SW480 (cell line): ENCODE results near the gene TEAD1.

Source experiments
- DNase-seq: peaks from one replicate; pipeline ENCODE4 v3.0.0-alpha.2; 2016; ENCODE audit warnings: low spot score

The TEAD1 gene

DNA sequence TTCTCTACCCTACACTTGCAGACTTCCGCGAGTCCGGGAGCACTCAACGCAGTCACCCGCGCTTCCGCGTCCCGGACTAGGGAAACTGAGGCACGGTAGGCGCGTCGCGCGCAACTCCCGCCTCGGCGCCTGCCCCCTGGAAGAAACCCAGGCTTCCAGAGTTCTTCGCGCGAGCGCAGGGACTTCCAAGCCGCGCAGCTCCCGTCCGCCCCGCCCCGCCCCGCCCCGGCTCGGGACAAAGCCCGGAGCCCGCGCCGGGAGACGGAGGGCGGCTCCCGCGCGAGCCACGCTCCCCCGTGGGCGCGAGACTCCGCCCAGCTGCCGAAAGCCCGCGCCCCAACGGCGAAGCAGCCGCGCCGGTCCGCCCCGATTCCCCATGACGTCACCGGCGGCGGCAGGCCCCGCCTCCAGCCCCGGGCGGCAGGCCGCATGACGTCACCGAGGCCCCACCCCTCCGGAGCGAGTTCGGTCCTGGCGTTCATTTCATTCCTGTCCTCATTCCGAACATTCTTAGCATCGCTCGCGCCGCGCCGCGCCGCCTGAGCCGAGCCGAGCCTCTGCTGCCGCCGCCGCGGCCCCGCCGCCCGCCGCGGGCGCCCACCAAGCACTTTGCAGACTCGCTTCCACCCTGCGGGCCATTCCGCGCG is at the start of gene TEAD1:
TSS of gene TEAD1 (plus strand) at position 498 of the 647 bp plus-strand sequence.
- DNase-seq = peak; percentile 92

DNA sequence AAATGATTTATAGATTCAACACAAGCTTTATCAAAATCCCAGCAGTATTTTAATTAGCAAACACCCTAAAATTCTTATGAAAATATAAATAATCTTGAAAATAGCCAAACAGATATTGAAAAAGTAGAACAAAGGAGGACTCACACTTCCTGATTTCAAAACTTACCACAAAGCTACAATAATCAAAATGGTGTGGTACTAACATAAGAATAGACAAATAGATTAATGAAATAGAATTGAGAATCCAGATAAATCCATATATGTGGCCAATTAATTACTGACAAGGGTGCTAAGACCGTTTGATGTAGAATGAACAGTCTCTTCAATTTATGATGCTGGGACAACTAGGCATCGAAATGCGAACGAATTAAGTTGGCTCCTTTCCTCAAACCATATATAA is 49.6 kb upstream of the TEAD1 start:
- no peak for DNase-seq

DNA sequence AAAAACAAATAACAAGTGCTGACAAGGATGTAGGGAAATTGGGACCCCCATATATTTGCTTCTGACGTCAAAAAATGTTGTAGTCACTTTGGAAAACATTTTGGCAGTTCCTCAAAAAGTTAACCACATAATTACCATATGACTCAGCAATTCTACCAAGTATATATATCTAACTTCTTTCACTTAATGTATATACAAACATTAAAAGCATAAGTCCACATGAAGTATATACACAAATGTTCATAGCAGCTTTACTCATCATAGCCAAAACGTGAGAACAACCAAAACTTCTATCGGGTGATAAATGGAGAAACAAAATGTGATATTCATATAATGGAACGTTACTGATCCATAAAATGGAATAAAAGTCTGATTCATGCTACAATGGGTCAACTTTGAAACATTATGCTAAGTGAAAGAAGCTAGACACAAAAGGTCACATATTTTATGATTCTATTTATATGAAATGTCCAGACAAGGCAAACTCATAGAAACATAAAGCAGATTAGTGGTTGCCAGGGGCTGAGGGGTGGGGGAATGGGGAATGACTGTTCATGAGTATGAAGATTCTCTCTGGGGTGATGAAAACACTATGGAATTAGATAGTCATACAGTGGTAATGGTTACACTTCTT is 48.7 kb upstream of the TEAD1 start:
- no peak for DNase-seq

DNA sequence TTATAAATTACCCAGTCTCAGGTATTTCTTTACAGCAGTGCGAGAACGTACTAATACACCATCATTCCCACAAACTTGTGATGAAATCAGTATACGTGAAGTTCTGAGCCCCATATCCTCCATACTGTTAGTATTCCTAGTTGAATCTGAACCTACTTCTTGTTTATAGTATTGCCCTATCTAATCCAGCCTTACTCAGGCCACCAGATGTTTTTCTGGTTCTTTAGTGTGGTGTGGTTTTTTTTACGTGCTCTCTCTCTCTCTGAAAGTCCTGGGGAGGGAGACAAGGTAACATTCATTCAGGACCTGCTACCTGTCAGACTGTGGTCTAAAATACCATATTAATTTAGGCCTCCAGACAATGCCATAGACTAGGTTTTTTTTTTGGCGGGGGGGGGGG is 47.6 kb upstream of the TEAD1 start:
- DNase-seq = no peak

DNA sequence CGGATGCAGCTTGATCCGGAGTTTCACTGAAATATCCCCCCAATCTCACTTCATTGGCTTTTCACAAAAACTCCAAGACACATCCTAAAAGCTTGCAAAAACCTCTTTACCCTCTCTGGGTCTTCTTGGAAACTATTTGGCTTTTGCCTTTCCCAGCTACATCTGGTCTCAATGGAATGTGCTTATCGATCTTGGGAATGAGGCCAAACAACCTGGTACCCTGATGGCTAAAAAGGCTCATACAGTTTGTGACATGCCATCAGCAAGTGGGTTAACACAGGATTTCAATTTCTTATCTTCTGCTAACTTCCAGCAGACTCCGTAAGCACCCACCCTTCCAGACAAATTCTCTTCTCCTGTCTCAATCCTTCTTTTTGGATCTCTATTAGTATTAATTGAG is 45.9 kb upstream of the TEAD1 start:
- DNase-seq = no peak

DNA sequence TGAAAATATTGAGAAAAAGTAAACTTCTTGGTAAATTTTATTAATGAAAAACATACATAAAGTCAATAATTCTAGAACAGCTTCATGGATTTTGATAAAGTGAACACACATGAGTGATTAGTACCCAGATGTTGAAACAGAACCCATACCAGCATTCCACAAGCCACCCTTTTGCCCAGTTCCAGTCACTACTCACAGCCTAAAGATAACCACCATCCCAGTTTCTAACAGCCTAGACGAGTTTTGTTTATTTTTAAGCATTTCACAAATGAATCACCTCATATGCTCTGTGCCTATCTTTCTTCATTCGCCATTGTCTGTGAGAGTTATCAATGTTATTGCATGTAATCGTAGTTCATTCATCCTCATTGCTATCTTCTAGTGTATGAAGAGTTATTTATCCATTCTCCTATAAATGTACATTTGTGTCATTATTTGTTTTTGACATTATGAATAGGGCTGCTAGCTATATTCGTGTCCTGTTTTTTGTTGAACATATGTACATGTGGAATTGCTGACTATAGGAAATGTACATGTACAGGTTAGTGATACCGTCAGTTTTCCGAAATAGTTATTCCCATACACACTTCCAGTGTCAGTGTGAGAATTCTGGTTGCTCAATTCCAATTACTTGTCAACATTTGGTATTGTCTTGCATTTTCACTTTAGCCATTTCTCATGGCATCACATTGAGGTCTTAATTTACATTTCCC is 44.5 kb upstream of the TEAD1 start:
- no peak for DNase-seq

DNA sequence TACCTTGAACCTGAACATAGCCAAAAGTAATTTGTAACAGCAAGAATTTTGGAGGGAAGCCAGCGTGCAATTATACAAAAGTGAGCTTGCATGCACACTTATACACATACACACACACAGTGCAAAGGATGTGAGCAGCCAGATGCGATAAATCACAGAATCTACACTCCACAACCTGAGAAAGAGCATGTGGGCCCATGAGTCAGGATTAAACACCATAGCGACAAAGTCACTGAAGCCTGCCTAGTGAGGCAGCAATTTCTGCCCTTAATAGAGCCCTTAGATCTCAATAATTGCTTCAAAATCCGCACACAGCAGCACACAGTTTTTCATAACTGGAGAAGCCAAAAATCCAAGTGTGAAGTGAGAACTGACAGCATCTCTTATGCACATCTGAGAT is 42.6 kb upstream of the TEAD1 start:
- DNase-seq = no peak

DNA sequence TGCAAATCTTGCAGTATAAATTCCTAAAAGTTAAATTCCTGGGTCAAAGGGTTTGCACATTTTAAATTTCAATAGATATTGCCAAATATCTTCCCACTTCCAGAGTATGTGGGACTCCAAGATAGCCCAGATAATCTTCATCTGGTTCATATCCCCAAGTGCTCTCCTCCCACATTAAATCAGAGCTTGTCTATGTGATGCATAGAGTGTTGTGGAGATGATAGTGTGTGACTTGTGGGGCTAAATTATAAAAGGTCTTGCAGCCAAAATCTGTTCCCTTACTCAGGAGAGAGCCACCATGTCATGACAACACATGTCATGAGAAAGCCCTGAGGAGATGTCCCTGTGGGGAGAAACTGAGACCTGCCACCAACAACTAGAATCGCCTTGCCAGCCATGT is 39.9 kb upstream of the TEAD1 start:
- DNase-seq = no peak

DNA sequence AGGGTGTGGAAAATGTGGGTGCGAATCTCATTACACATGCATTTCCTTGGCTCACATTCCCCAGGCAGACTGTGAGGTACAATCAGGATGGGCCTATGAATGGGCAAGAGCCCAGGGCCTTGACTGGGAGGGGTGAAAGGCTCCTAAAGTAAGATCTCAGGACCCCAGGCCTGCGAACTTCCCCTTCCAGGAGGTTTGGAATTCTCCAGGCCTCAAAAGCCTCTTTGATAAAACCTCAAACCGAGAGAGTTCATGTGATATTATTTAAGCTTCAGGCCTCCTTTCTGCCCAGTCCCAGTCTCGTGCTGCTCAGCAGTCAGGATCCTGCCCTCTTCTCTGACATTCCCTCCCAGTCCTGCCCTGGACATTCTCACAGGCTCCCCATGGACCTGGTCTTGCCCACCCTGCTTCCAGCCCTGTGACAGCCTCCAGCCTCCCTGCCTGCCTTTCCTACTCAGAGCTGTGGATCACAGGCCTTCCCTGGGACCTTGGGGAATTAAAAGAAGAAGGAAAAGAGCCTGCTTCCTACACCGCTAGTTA is 37.3 kb upstream of the TEAD1 start:
- DNase-seq = no peak

DNA sequence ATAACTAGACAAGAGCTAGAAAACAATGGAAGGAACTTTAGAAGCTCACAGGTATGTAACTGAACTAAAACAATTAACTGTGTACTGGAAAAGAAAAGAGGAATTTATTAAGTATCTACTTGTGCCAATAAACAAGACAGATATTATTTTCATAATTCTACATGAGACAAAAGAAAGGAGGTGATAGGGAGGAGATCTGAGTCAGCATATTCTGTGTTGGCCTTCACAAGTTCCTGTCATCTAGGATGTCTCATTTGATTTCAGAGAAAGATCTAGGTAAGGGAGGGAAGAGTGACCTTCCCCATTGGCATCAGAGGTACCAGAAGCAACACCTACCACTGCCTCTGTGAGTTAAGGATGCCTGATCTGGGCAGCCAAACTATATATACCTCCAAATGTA is 34.8 kb upstream of the TEAD1 start:
- no peak for DNase-seq

DNA sequence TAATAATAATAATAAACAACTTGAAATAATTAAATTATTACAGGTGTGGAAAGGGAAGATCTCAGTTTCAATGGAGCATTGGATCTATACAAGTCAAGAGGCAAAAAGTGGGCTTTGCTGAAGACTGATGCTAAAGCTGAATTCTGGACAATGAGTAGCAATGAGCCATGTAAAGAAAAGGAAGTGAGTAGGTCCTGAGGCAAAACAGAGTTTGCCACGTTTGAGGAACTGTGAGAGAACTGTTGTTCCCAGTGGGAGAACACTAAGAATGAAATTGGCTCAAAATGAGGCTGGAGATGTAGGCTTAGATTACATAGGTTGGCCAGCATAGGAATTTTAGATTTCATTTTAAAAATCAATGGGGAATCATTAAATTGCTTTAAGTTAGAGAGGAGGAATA is 33.9 kb upstream of the TEAD1 start:
- no peak for DNase-seq

DNA sequence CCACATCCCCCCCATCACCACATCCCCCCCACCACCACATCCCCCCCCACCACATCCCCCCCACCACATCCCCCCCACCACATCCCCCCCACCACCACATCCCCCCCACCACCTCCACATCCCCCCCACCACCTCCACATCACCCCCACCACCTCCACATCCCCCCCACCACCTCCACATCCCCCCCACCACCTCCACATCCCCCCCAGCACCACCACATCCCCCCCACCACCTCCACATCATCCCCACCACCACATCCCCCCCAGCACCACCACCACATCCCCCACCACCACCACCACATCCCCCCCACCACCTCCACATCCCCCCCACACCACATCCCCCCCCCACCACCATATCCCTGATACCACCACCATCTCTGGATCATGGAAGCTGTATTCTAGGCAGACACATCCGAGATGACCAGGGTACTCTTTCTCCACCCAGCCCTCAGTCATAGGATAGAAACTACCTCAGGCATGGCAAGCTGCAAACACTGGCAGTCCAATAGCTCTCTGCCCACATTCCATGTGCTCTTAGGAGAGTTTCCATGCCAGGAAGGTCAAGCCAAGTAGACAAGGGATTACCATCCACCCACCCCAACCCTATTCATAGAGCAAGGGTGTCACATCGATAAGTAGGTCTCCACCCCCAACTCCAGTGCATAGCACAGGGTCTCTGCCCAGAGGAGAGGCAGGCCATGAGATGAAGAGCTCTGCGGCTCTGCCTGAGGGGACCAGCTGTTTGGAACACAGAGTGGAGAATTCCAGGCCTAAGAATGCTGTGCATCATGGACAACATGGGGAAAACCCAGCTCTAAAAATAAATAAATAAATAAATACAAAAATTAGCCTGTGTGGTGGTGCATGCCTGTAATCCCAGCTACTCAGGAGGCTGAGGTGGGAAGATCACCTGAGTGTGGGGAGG is 33.0 kb upstream of the TEAD1 start:
- no peak for DNase-seq

DNA sequence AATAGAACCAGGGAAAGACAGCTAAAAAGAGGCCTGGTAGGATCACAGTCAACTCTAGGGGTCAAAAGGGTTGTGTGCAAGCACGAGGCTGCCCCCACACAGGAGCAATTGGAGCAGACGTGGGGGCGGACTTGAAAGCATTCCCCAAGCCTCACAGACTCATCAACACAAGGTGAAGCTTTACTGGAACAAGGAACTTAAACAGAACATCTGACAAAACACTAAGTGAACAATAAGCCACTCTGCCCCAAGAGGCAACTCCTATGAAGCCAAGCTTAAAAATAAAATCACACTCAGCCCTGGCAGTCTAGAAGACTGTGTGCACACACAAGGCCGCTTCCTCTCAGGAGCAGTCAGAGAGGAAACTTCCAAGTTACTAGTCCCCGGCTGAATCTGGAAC is 32.2 kb upstream of the TEAD1 start:
- DNase-seq = peak; percentile 71

DNA sequence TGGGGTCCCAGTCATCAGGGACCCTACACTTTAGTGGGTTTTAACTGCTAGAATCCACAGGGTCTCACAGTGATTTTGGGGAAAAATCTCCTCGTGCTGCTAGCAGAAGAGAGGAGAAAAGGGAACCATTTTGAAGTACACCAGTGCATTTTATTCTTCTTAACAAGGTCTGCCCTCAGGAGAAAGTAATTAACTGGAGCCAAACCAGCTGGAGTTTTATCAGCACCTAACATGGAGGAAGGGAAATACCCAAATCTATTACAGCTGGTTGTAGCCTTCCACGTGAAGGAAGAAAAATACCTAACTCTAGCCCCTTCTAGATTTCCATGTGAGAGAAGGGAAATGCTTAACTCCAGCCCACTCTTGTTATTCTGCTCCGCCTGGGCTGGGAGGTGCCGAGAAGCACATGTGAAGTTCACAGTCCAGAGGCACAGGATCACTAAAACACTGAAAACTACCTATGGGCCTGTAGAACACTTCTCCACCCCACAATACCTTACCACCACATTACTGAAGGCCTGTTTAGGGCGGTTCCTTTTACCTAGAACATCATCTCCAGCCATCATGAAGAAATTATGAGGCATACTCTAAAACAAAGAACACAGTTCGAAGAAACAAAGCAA is 31.3 kb upstream of the TEAD1 start:
- no peak for DNase-seq

DNA sequence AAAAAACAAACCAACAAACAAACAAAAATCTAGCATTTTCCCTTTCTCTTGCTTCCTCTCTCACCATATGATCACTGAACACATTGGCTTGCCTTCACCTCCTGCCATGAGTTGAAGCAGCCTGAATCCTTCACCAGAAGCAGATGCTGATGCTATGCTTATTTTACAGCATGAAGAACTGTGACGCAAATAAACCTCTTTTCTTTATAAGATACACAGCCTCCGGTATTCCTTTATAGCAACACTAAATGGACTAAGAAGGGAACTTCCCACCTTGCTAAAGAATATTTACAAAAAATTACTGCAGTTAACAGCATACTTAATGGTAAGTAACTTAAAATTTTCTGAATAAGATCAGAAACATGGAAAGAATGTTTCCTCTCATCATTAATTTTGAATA is 27.7 kb upstream of the TEAD1 start:
- no peak for DNase-seq

DNA sequence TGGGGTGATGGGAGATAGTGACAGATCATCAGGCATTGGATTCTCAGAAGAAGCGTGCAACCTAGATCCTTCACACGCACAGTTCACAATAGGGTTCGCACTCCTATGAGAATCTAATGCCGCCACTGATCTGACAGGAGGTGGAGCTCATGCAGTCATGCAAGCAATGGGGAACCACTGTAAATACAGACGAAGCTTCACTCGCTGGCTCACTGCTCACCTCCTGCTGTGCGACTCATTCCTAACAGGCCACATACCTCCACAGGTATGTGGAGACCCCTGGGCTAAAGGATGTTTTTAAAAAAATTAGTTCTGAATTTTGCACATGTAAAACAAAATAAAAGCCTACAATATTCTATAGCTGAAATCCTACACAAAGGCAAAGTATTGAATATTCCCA is 20.5 kb upstream of the TEAD1 start:
- no peak for DNase-seq

DNA sequence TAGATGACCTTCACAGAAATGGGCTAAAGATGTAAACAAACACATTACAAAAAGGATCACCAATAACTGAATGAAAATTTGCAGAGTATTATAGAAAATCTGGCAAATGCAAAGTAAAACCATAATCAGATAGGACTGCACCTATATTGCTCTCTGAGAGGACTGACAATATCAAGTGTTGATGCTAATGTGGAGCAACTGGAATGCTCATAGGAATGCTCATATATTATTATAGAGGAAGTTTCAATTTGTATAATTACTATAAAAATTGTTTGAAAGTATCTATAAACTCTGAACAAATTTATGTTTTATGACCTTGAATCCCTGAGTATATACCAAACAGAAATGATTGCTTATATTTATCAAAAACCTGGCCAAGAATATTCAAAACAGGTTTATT is 18.4 kb upstream of the TEAD1 start:
- no peak for DNase-seq

DNA sequence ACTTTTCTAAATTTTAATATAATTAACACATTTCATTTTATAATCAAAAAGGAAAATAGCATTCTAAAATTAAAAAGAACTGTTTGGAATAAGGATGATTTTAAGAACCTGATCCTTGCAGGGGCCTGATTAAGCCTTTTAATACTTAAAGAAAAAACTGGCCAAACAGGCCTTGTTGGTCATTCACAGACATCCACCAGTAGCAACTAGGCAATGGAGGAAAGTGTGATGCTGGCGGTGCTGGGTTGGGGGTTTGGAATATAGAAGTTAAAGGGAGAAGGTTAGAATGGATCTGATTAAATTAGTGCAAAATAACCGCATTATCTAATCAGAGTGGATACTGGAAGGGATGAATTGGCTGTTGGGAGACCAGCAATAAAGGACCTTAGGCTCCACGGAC is 16.9 kb upstream of the TEAD1 start:
- DNase-seq = no peak

DNA sequence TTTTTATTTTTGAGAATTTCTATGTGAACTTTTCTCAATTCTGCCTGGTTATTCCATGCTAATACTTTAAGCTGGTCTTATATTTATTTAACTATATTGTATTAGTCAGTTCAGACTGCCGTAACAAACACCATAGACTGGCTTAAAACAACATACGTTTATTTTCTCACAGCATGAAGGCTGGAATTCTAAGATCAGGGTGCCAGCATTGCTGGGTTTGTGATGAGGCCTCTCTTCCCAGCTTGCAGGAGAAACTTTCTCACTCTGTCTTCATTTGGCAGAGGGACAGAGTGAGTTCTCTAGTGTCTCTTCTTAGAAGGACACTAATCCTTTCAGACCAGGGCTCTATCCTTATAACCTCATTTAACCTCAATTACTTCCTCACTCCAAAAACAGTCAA is 16.2 kb upstream of the TEAD1 start:
- DNase-seq = no peak

DNA sequence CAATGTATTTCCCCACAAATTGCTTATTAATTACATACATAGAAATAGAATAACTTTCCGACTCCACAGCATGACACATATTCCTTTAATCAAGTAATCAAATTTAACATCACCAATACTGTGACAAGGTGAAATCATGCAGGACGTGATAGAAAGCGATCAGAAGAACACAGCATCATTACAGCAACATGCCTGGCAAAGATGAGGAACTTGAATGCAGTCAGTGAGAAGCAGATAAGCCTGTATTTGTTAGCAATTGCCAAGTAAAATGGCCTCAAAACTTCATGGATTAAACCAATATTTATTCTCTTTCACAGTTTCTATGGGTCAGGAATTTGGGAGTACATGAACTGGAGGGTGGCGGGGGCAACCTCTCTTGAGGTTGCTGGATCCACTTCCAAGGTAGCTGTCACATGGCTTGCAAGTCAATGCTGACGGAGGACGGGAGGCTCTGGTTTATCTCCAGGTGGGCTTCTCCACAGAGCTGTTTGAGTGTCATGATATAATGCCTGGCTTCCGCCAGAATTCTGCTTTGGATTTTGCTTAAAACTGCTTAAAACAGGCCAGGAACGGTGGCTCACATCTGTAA is 12.0 kb upstream of the TEAD1 start:
- DNase-seq = no peak

DNA sequence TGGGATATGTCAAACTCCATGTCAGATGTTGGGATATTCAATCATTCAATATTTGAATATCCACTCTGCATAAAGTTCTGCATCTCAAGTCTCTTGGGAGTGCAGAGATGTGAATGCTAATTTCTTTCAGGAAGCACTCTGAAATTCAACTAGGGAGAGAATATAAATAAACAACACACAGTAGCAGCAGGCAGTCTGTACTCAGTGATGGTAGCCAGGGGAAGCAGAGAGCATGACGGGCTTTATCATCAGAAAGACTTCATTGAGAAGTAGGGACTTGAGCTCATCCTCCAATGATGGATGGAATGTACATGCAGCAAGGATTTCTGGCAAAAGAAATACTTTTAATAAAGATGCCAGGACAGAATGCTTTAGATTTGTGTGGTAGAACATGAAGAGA is 9.8 kb upstream of the TEAD1 start:
- DNase-seq = no peak
